Loucy (cell line): ENCODE results near the gene MCM8.

Experiments
- H2AFZ ChIP-seq: fragments of 200-600 bp; sonication (generic); 2 replicates; pipeline ENCODE4 v1.6.0; 2016; ENCODE audit warnings: antibody characterized with exemption, mild to moderate bottlenecking, low read length, moderate library complexity
- H3F3A ChIP-seq: fragments of 200-600 bp; 2 replicates; pipeline ENCODE4 v1.6.0; 2016; ENCODE audit warnings: antibody characterized with exemption, low read depth, mild to moderate bottlenecking
- H3K27me3 ChIP-seq: fragments of 200-600 bp; sonication (generic); 2 replicates; pipeline ENCODE4 v1.6.1; 2014; ENCODE audit warnings: low read length, mild to moderate bottlenecking; ENCODE audit not compliant: insufficient read depth, poor library complexity, severe bottlenecking
- H3K36me3 ChIP-seq: fragments of 200-600 bp; sonication (generic); 2 replicates; pipeline ENCODE4 v1.6.1; 2016; ENCODE audit warnings: low read length; ENCODE audit not compliant: insufficient read depth
- H3K4me1 ChIP-seq: fragments of 200-600 bp; sonication (generic); 2 replicates; pipeline ENCODE4 v1.5.1; 2014; ENCODE audit warnings: low read length, mild to moderate bottlenecking; ENCODE audit not compliant: insufficient read depth, poor library complexity, severe bottlenecking
- H3K4me2 ChIP-seq: fragments of 200-600 bp; sonication (generic); 2 replicates; pipeline ENCODE4 v1.6.0; 2014; ENCODE audit warnings: antibody characterized with exemption, low read length, low read depth, mild to moderate bottlenecking; ENCODE audit not compliant: poor library complexity, severe bottlenecking
- H3K4me3 ChIP-seq: fragments of 200-600 bp; sonication (generic); 2 replicates; pipeline ENCODE4 v1.5.1; 2014; ENCODE audit warnings: low read length, mild to moderate bottlenecking, mixed read lengths; ENCODE audit not compliant: poor library complexity, severe bottlenecking
- H3K79me2 ChIP-seq: fragments of 200-600 bp; sonication (generic); 2 replicates; pipeline ENCODE4 v1.6.1; 2014; ENCODE audit warnings: low read length; ENCODE audit not compliant: insufficient read depth
- H3K9ac ChIP-seq: fragments of 200-600 bp; sonication (generic); 2 replicates; pipeline ENCODE4 v1.6.0; 2014; ENCODE audit warnings: mild to moderate bottlenecking, low read depth, low read length, moderate library complexity; ENCODE audit not compliant: poor library complexity, severe bottlenecking
- H3K9me2 ChIP-seq: fragments of 200-600 bp; sonication (generic); replicated peaks from 2 replicates; pipeline ENCODE4 v1.6.1; 2016; ENCODE audit warnings: low read depth, low read length, mixed read lengths
- H3K9me3 ChIP-seq: fragments of 200-600 bp; sonication (generic); 2 replicates; pipeline ENCODE4 v1.6.1; 2014; ENCODE audit warnings: mild to moderate bottlenecking, antibody characterized with exemption, low read length, low read depth; ENCODE audit not compliant: insufficient read depth
- H4K20me1 ChIP-seq: fragments of 200-600 bp; sonication (generic); 2 replicates; pipeline ENCODE4 v1.6.0; 2014; ENCODE audit warnings: antibody characterized with exemption, low read length, mild to moderate bottlenecking; ENCODE audit not compliant: insufficient read depth, poor library complexity, severe bottlenecking
- EZH2phosphoT487 ChIP-seq: fragments of 200-600 bp; IDR thresholded peaks from 2 replicates; pipeline ENCODE4 v1.6.1; 2018; ENCODE audit warnings: antibody characterized with exemption, mild to moderate bottlenecking, moderate library complexity, borderline replicate concordance
- TF ChIP-seq, protein P1 (sequence below): fragments of 200-600 bp; sonication (generic); conservative IDR thresholded peaks from 2 replicates; pipeline ENCODE4 v1.5.1; 2014; ENCODE audit warnings: mild to moderate bottlenecking, antibody characterized with exemption, low read length

MCM8 gene

DNA sequence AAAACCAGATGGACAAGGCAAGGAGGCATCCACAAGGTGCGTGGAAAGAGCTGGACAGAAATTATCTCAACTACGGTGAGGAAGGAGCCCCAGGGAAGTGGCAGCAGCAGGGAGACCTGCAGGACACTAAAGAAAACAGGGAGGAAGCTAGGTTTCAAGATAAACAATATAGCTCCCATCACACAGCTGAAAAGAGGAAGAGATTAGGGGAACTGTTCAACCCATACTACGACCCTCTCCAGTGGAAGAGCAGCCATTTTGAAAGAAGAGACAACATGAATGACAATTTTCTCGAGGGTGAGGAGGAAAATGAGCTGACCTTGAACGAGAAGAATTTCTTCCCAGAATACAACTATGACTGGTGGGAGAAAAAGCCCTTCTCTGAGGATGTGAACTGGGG, 27.0 kb upstream of the MCM8 start:
- no peaks in the 10 kb centered on the region for H3K9me2 ChIP-seq
- H3K4me1 ChIP-seq, result peaks cover 18% of the 10 kb centered on the region
- no peaks in the 10 kb centered on the region for H4K20me1 ChIP-seq
- no peaks in the 10 kb centered on the region for H3F3A ChIP-seq
- no peak overlapping the region for H3K9ac ChIP-seq
- H3K27me3 ChIP-seq, result no peaks in the 10 kb centered on the region
- H3K4me2 ChIP-seq, result no peak overlapping the region
- 0 out of 2 replicates have a peak overlapping the region, but pooled peaks have one; percentile 23 for H2AFZ ChIP-seq
- no peaks in the 10 kb centered on the region for H3K9me3 ChIP-seq
- H3K36me3 ChIP-seq, result no peaks in the 10 kb centered on the region
- TF ChIP-seq, protein P1, sequence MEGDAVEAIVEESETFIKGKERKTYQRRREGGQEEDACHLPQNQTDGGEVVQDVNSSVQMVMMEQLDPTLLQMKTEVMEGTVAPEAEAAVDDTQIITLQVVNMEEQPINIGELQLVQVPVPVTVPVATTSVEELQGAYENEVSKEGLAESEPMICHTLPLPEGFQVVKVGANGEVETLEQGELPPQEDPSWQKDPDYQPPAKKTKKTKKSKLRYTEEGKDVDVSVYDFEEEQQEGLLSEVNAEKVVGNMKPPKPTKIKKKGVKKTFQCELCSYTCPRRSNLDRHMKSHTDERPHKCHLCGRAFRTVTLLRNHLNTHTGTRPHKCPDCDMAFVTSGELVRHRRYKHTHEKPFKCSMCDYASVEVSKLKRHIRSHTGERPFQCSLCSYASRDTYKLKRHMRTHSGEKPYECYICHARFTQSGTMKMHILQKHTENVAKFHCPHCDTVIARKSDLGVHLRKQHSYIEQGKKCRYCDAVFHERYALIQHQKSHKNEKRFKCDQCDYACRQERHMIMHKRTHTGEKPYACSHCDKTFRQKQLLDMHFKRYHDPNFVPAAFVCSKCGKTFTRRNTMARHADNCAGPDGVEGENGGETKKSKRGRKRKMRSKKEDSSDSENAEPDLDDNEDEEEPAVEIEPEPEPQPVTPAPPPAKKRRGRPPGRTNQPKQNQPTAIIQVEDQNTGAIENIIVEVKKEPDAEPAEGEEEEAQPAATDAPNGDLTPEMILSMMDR, result no peak
- no peak for TF ChIP-seq EZH2phosphoT487
- H3K4me3 ChIP-seq, result no peak overlapping the region
- H3K79me2 ChIP-seq, result no peaks in the 10 kb centered on the region

DNA sequence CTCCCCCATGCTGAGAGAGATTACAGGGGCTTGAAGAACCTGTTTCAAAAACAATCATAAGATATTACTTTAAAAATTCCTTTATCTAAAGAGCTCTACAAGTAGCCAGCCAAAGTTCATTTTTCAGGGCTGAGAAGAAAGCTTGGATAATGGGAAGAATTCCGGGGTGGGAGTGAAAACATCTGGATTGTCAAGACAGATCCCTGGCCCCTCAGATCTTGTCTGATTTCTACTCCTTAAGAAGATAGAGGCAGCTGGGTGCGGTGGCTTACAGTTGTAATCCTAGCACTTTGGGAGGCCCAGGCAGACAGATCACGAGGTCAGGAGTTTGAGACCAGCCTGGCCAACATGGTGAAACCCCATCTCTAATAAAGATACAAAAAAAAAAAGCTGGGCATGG, 24.9 kb upstream of the MCM8 start:
- Histone ChIP-seq H3K4me3 (no peak overlapping the region), H2AFZ (no peak overlapping the region), H3K9me2 (no peaks in the 10 kb centered on the region), H3K9ac (no peak overlapping the region), H3K4me1 (peaks cover under 1% of the 10 kb centered on the region), H3K4me2 (no peak overlapping the region), H3F3A (no peaks in the 10 kb centered on the region), H3K27me3 (no peaks in the 10 kb centered on the region), H4K20me1 (no peaks in the 10 kb centered on the region), H3K36me3 (no peaks in the 10 kb centered on the region), H3K9me3 (no peaks in the 10 kb centered on the region), H3K79me2 (no peaks in the 10 kb centered on the region)
- TF ChIP-seq, protein P1, result no peak
- TF ChIP-seq EZH2phosphoT487, result no peak

DNA sequence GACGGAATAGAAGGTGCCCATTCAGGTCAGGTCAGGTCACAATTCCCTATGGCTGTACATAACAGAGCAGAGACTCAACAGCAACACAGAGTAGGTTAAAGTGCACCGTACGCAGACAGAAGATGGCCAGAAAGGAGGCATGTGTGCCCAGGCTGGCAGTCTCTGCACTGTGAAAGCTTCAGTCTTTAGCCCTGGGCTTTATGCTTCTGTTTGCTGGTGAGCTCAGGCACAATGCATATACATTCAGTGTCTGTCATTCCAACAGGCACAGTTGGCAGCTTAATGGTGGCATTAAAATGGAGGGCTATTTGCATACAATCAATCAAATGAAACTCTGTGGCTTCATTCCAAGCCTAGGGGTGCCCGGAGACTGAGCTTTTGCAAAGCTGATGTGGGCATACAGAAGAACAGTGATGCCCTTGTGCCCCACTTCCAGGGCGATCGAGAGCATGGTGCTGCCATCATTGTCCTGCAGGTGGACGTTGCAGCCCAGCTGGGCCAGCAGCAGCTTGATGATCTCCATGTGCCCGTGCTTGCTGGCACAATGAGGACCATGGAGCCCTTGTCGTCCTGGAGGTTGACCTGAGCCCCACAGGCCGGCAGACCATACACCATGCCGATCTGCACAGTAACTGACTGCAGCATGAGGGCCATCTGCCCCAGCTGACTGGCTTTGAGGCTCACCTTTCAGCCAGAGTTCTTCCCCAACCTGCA, 22.5 kb upstream of the MCM8 start:
- no peak overlapping the region for H3K4me2 ChIP-seq
- H3K4me1 ChIP-seq, result no peaks in the 10 kb centered on the region
- no peaks in the 10 kb centered on the region for H3K9me3 ChIP-seq
- TF ChIP-seq, protein P1, result no peak
- no peak for TF ChIP-seq EZH2phosphoT487
- H3K9ac ChIP-seq, result no peak overlapping the region
- H3K9me2 ChIP-seq, result no peaks in the 10 kb centered on the region
- no peaks in the 10 kb centered on the region for H3K79me2 ChIP-seq
- no peaks in the 10 kb centered on the region for H3F3A ChIP-seq
- H3K27me3 ChIP-seq, result no peaks in the 10 kb centered on the region
- no peak overlapping the region for H2AFZ ChIP-seq
- no peaks in the 10 kb centered on the region for H3K36me3 ChIP-seq
- no peak overlapping the region for H3K4me3 ChIP-seq
- no peaks in the 10 kb centered on the region for H4K20me1 ChIP-seq
